MM.1S (cell line): ENCODE data around the gene OR51E1.

Source experiments
- DNase-seq: peaks from one replicate; pipeline ENCODE4 v3.0.0-alpha.2; 2015
- H2AFZ ChIP-seq: fragments of 300-600 bp; sonication (generic); 2 replicates; pipeline ENCODE4 v1.6.0; 2016; ENCODE audit warnings: antibody characterized with exemption, low read length
- H3F3A ChIP-seq: fragments of 300-600 bp; sonication (generic); 2 replicates; pipeline ENCODE4 v1.6.1; 2016; ENCODE audit warnings: mild to moderate bottlenecking, antibody characterized with exemption, low read length, moderate library complexity, mixed read lengths; ENCODE audit not compliant: insufficient read depth
- H3K27ac ChIP-seq: fragments of 300-600 bp; sonication (generic); 2 replicates; pipeline ENCODE4 v1.5.1; 2016; ENCODE audit warnings: mild to moderate bottlenecking, low read length
- H3K27me3 ChIP-seq: fragments of 300-600 bp; sonication (generic); replicated peaks from 2 replicates; pipeline ENCODE4 v1.6.0; 2016; ENCODE audit warnings: low read length; ENCODE audit not compliant: insufficient read depth
- H3K36me3 ChIP-seq: fragments of 300-600 bp; sonication (generic); replicated peaks from 2 replicates; pipeline ENCODE4 v1.6.1; 2016; ENCODE audit warnings: mild to moderate bottlenecking, low read length, mixed read lengths; ENCODE audit not compliant: insufficient read depth
- H3K4me1 ChIP-seq: fragments of 300-600 bp; sonication (generic); 2 replicates; pipeline ENCODE4 v1.6.1; 2016; ENCODE audit warnings: low read length, mixed read lengths
- H3K4me2 ChIP-seq: fragments of 300-600 bp; sonication (generic); 2 replicates; pipeline ENCODE4 v1.6.0; 2016; ENCODE audit warnings: low read depth, low read length
- H3K4me3 ChIP-seq: fragments of 300-600 bp; sonication (generic); 2 replicates; pipeline ENCODE4 v1.5.1; 2016; ENCODE audit warnings: low read length, mixed read lengths
- H3K79me2 ChIP-seq: fragments of 300-600 bp; sonication (generic); 2 replicates; pipeline ENCODE4 v1.6.1; 2016; ENCODE audit warnings: mixed run types, low read length, mixed read lengths
- H3K9ac ChIP-seq: fragments of 300-600 bp; sonication (generic); 2 replicates; pipeline ENCODE4 v1.6.1; 2016; ENCODE audit warnings: low read length, mixed read lengths
- H3K9me2 ChIP-seq: fragments of 300-600 bp; sonication (generic); replicated peaks from 2 replicates; pipeline ENCODE4 v1.6.1; 2016; ENCODE audit warnings: mild to moderate bottlenecking, low read length, mixed read lengths; ENCODE audit not compliant: insufficient read depth
- H3K9me3 ChIP-seq: fragments of 300-600 bp; sonication (generic); replicated peaks from 2 replicates; pipeline ENCODE4 v1.6.1; 2016; ENCODE audit warnings: mild to moderate bottlenecking, low read length, mixed read lengths; ENCODE audit not compliant: insufficient read depth
- H4K20me1 ChIP-seq: fragments of 300-600 bp; sonication (generic); 2 replicates; pipeline ENCODE4 v1.6.1; 2016; ENCODE audit warnings: mild to moderate bottlenecking, low read length, moderate library complexity, mixed read lengths; ENCODE audit not compliant: insufficient read depth
- CTCF ChIP-seq: fragments of 300-600 bp; sonication (generic); IDR thresholded peaks from 2 replicates; pipeline ENCODE4 v1.5.1; 2016; ENCODE audit warnings: antibody characterized with exemption, low read length, mixed read lengths
- EZH2 ChIP-seq: fragments of 300-600 bp; sonication (generic); optimal IDR thresholded peaks from 2 replicates; pipeline ENCODE3; 2017; ENCODE audit warnings: low read depth, mild to moderate bottlenecking, antibody characterized with exemption, low read length, mixed read lengths
- EZH2phosphoT487 ChIP-seq: fragments of 300-600 bp; sonication (generic); IDR thresholded peaks from 2 replicates; pipeline ENCODE4 v1.6.1; 2018; ENCODE audit warnings: antibody characterized with exemption, low read length

OR51E1 gene

GRCh38 chr11:4662876-4663275, 19.1 kb downstream of the OR51E1 start:
- H3K4me1 ChIP-seq = 0 out of 2 replicates have a peak, but pooled peaks cover 4% of the 10 kb centered on the region
- no peak for TF ChIP-seq EZH2
- H3K4me2 ChIP-seq = no peak overlapping the region

GRCh38 chr11:4664183-4664582, 20.4 kb downstream of the OR51E1 start:
- Histone ChIP-seq H4K20me1 (no peaks in the 10 kb centered on the region), H2AFZ (no peak overlapping the region), H3K79me2 (no peaks in the 10 kb centered on the region), H3K36me3 (no peaks in the 10 kb centered on the region), H3K27ac (no peak overlapping the region), H3K4me3 (no peak overlapping the region), H3K4me2 (no peak overlapping the region), H3K27me3 (no peaks in the 10 kb centered on the region), H3K9me3 (no peaks in the 10 kb centered on the region), H3K9ac (no peak overlapping the region), H3K9me2 (no peaks in the 10 kb centered on the region), H3K4me1 (no peaks in the 10 kb centered on the region), H3F3A (no peaks in the 10 kb centered on the region)
- no peak for DNase-seq
- TF ChIP-seq CTCF (no peak), EZH2phosphoT487 (no peak), EZH2 (no peak)

More at GRCh38 chr11:4662876-4663275, 19.1 kb downstream of the OR51E1 start:
- no peaks in the 10 kb centered on the region for H3K27me3 ChIP-seq
- H3K9me2 ChIP-seq = no peaks in the 10 kb centered on the region
- H2AFZ ChIP-seq = no peak overlapping the region
- H4K20me1 ChIP-seq = no peaks in the 10 kb centered on the region
- no peak overlapping the region for H3K4me3 ChIP-seq
- H3K9me3 ChIP-seq = no peaks in the 10 kb centered on the region
- H3K27ac ChIP-seq = no peak overlapping the region
- no peak overlapping the region for H3K9ac ChIP-seq
- H3F3A ChIP-seq = no peaks in the 10 kb centered on the region
- no peak for DNase-seq
- H3K36me3 ChIP-seq = no peaks in the 10 kb centered on the region
- no peaks in the 10 kb centered on the region for H3K79me2 ChIP-seq

GRCh38 chr11:4664786-4665185, 21.0 kb downstream of the OR51E1 start:
- Histone ChIP-seq H3F3A (no peaks in the 10 kb centered on the region), H3K79me2 (no peaks in the 10 kb centered on the region), H3K27me3 (no peaks in the 10 kb centered on the region), H3K4me2 (no peak overlapping the region), H3K27ac (no peak overlapping the region), H4K20me1 (no peaks in the 10 kb centered on the region), H3K4me1 (no peaks in the 10 kb centered on the region), H3K9ac (no peak overlapping the region), H3K9me2 (no peaks in the 10 kb centered on the region), H3K36me3 (no peaks in the 10 kb centered on the region), H3K9me3 (no peaks in the 10 kb centered on the region), H2AFZ (no peak overlapping the region), H3K4me3 (no peak overlapping the region)
- DNase-seq = no peak
- TF ChIP-seq EZH2phosphoT487 (no peak), EZH2 (no peak), CTCF (no peak)

- Histone ChIP-seq H3K36me3 (no peaks in the 10 kb centered on the region), H3F3A (no peaks in the 10 kb centered on the region), H3K4me3 (no peak overlapping the region), H3K79me2 (no peaks in the 10 kb centered on the region), H3K27ac (no peak overlapping the region), H3K9me3 (no peaks in the 10 kb centered on the region), H3K9ac (no peak overlapping the region), H3K4me1 (no peaks in the 10 kb centered on the region), H3K27me3 (no peaks in the 10 kb centered on the region), H3K4me2 (no peak overlapping the region), H3K9me2 (no peaks in the 10 kb centered on the region), H2AFZ (no peak overlapping the region), H4K20me1 (no peaks in the 10 kb centered on the region)
- DNase-seq = no peak
- TF ChIP-seq EZH2 = no peak
These were observed 21.6 kb downstream of the OR51E1 start for GRCh38 chr11:4665424-4665823.
